ENCODE results near the gene ZNF723. TPM values are rescaled to one million over a fixed set of nuclear protein-coding genes. Genes with fewer than 3 reads are reported as not detected.
"Not testable (repeated sequence)": the region's sequence is repeated elsewhere in the genome, so short reads cannot be mapped to it uniquely, and the experiment has no call there.

Gene ZNF723
- not detected in 2 replicates for total RNA-seq

DNA sequence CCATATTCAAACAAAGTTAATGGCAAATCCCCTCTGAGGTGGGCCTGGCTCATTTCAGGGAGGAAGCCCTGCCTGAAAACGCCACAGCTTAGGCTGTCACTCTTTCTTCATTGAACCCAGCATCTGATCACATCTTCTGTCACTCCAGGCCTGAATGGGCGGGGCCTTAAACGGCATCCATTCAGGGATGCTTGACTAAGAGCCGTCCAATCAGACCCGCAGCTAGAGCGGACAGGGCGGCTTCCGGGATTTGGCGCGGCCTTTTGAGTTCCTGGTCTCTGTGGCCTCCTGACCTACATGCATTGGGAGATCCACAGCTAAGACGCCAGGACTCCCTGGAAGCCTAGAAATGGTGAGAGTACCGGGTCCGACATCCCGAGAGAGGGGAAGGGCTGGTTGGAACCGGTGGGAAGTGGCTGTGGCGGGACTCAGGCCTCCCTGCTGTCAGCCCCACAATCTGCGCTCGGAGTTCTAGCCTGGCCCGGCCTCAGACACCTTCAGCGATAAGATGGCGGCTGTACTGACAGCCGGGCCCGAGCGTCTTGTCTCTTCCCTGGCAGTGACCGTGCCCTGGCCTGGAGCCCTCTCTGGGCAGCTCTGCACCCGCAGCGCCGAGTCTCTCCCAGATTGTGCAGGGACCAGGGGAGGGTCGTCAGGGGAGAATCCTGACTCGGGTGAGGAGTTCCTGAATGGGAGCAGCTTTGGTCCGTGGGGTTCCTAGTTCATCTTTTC is at the start of gene ZNF723:
TSS of gene ZNF723 (plus strand) at position 261 of the 732 bp plus-strand sequence. CDS start at position 350, 89 bp downstream.
- intact Hi-C loops (cut with micrococcal nuclease), result no loop called here

DNA sequence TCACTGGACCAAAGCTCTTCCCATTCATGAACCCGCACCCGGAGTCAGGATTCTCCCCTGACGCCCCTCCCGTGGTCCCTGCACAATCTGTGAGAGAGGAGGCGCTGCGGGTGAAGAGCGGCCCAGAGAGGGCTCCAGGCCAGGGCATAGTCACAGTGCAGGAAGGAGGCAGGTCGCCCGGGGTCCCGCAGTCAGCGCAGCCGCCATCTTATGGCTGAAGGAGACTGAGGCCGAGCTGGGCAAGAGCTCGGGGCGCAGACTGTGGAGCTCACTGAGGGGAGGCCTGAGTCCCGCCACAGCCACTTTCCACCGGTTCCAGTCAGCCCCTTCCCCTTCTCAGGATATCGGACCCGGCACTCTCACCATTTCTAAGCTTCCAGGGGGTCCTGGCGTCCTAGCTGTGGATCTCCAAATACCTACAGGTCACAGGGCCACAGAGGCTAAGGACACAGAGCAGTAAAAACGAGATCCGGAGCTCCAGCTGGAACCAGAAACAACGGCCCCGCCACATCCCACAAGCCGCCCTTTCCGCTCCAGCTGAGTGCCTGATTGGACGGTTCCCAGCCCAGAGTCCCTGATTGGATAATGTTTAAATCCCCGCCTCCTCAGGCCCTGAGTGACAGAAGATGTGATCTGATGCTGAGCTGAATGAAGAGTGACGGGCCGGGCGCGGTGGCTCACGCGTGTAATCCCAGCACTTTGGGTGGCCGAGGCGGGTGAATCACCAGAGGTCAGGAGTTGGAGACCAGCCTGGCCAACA is 48.3 kb upstream of the ZNF723 start, which contains the start of gene ZNF99:
TSS of gene ZNF99 (minus strand) at position 501 of the 760 bp plus-strand sequence. CDS start at position 366, 135 bp downstream.
- intact Hi-C loops (cut with micrococcal nuclease), result no loop called here

DNA sequence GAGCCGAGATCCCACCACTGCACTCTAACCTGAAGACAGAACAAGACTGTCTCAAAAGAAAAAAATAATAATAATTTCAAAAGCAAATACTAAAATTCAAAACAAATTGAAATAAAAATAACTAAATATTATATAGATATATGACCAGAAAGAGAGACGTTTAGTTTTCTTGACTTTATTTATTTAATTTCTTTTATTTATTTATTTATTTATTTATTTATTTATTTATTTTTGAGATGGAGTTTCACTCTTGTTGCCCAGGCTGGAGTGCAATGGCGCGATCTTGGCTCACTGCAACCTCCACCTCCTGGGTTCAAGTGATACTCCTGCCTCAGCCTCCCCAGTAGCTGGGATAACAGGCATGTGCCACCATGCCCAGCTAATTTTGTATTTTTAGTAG is 39.2 kb upstream of the ZNF723 start:
- intact Hi-C loops (cut with micrococcal nuclease), result not testable (repeated sequence)

DNA sequence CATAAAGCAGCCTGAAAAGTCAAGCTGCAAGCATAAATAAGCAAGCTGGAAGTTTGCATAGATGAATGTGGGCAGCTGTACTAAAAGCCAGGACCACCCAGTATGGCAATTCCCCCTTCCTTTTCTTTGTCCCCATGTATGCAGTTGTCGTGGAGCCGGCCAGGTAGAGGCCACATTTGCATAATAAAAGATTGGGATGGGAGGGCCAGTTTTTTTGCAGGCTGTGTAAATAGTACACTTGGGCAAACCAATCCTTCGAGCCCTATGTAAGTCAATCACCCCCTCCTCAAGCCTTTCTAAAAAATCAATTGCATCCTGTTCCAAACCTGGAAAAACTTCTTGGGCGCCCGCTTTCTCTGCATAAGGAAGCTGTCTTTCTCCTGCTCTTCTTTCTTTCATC is 35.1 kb upstream of the ZNF723 start:
- intact Hi-C loops (cut with micrococcal nuclease), result no loop called here

DNA sequence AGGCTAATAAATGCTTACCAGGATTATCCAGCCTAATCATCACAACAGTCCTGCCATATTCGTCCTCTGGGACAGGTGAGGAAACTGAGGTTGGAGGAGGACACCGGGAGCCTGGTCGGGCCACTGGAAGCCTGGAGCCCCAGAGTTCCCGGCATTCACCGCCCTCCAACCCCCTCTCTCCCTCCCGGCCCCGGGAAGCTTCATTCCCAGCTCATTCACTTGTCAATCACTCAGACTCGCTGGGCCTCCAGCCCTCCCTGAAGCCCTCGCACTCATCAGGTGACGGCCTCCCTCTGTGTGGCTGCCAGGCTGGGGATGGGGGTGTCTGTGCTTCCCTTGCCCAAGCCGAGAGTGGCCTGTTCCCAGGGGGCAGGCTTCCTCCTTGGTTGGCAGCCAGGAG is 25.7 kb upstream of the ZNF723 start:
- intact Hi-C loops (cut with micrococcal nuclease), result no loop called here

DNA sequence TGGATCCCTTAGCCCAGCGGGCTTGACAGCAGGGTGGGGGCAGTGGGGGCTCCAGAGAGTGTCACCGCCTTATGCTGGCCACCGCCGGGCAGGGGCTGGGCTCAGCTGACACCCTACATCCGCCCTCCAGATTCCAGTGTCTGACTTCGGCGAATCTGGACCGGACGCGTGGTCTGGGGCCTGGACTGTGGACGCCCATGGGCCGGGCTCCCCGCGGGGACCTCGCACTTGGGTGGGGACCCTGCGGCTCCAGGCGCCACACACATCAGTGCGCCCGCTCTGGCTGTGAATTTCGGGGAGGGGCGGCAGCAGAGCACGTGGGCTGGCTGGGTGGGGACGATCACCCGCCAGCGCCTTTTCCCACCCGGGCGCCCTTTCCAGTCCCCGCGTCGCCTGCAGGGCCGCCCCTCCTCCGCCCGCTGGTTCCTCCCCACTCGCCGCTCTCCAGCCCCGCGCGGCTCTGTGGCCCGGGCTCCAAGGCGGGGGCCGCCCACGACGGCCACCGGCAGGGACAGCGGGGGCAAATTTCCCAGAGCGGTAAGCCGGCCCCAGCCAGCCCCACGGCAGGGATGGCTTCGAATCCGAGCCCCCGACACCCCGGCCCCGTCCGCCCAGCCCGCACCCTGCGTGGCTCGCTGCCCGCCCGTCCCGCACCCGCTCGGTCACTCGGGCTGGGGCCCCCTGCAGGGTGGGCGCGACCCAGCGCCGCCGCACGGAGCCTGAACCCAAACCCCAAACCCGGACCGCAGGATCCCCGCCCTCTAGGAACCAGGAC is 24.8 kb upstream of the ZNF723 start:
- intact Hi-C loops (cut with micrococcal nuclease), result no loop called here

DNA sequence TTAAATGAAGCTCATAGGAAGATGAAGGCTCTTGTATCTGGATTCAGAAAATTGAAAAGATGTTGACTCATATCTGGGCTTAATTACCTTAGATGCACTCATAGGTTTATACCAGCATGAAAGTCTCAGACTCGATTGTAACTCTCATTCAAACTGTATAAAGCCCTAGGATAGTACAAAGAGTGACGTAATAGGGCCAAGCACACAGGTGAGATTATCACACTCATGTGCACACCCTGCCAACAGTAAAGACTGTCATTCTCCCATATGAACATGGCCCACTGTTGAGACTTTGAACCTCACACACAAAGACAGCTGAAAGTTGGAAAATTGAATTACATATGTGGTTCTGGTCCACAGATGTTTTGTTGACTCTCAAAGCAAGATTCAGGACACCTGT is 18.0 kb upstream of the ZNF723 start:
- intact Hi-C loops (cut with micrococcal nuclease), result no loop called here

DNA sequence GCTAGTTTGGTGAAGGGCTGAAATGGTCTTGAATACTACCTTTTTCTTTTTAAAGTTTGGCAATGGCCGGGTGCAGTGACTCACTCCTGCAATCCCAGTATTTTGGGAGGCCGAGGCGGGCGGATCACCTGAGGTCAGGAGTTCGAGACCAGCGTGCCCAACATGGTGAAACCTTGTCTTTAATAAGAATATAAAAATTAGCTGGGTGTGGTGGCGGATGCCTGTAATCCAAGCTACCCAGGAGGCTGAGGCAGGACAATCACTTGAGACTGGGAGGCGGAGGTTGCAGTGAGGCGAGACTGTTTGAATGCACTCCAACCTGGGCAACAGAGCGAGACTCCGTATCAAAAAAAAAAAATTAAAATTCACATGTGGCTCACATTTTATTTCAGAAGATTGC is 880 bp upstream of the ZNF723 start:
- intact Hi-C loops (cut with micrococcal nuclease), result no loop called here

DNA sequence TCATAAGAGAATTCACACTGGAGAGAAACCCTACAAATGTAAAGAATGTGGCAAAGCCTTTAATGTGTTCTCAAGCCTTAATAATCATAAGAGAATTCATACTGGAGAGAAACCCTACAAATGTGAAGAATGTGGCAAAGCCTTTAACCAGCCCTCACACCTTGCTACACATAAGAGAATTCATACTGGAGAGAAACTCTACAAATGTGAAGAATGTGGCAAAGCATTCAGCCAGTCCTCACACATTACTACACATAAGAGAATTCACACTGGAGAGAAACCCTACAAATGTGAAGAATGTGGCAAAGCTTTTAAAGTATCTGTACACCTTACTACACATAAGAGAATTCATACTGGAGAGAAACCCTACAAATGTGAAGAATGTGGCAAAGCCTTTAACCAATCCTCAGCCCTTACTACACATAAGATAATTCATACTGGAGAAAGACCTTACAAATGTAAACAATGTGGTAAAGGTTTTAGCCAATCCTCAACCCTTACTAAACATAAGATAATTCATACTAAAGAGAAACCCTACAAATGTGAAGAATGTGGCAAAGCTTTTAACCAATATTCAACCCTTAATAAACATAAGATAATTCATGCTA is 25.7 kb downstream of the ZNF723 start:
- intact Hi-C loops (cut with micrococcal nuclease), result not testable (repeated sequence)

DNA sequence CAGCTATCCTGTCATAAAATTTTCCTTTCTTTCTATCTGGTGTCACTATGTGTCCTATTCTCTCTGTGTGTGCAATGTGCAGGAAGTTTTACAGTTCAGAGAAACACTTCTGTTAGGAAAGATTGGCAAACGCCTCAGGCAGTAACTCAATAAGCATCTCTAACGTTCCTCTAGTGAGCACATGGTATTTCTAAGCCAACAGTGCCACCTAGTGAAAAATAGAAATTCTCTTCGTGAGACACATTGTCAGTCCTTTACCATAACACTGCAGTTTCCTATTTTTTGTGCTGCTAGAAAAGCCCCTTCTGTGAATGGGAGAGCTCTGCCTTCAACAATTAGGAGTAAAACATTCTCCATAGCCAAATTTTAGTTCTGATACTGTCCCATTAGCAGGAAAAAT is 50.7 kb downstream of the ZNF723 start:
- intact Hi-C loops (cut with micrococcal nuclease), result no loop called here

DNA sequence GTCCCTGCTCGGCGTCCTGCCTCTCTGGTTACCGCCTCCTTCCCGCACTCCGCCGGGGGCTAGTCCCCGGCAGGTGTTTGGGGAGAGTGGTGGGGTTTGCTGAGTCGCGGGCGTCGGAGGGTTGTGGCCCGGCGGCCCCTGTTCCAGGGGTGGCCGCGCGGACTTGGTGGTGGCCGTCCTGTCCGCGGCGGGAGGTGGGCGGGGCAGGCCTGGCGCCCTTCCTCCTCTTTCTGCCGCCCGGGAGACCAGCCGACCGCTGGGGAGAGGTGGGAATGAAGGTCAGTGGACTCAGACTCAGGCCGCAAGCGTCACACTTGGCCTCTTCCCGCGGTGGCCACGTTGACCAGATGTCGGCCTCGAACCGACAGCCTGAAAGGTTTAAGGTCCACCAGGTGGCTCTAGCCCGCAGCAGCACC is 61.8 kb downstream of the ZNF723 start:
- intact Hi-C loops (cut with micrococcal nuclease), result no loop called here

DNA sequence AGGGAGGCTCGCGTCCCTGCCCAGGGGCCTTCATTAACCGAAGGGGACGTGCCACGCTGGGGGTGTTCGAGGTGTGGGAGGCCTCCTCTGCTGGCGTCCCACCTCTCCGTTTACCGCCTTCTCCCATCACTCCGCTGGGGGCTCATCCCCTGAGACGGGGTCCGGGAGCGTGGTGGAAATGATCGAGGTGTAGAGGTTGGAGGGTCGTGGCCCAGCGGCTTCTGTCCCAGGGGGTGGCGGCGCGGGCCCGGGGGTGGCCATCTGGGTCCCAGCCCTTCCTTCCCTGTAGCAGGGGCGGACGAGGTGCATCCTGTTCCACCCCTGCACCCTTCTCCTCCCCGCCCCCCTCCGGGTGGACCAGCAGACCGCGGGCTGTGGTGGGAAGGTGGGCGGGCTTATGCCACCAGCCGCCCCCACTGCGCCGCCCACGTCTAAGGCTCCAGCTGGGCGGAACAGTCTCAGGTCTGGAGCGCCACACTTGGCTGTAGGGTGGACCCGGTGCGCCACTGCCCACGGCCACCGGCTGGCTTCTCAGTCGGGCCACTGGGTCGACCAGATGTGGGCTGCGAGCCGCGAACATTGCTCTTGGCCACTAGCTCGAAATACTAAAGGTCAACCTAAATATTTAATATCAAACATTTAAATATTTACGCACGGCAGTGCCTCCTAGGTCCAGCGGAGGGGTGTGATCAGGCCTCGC is 69.5 kb downstream of the ZNF723 start:
- intact Hi-C loops (cut with micrococcal nuclease), result no loop called here

Other genes starting within 250 kb of the ZNF723 start
- 0.15 and 0.17 TPM in 2 replicates for gene ZNF492, start 198.0 kb upstream of the ZNF723 start, total RNA-seq
- gene ZNF99, start 48.1 kb upstream of the ZNF723 start, total RNA-seq, result not detected in 2 replicates
- gene ZNF728, start 170.9 kb downstream of the ZNF723 start, total RNA-seq, result not detected in 2 replicates